MCF 10A (cell line): ENCODE measurements around the gene EPHA4. TPM values are rescaled to one million over a fixed set of nuclear protein-coding genes. Genes with fewer than 3 reads are reported as not detected.
A peak's percentile ranks its signal among the peaks of the same experiment; 100 is the strongest.

Source experiments
- BruUV-seq: library from RNA; stranded (reverse); fragments of 400-500 nt; replicated peaks from 2 replicates; lab custom pipeline; 2021; lab: Mats Ljungman, UMichigan
- CTCF ChIA-PET: fragments of 300-600 bp; sonication (Branson Sonifier 250); formaldehyde crosslinking; extraction: SDS; loops from one replicate; lab custom pipeline; 2021; ENCODE audit warnings: antibody characterized with exemption, inconsistent platforms; lab: Yijun Ruan, JAX
- POLR2A ChIA-PET: fragments of 300-600, 350-650 bp; sonication (Branson Sonifier 250); formaldehyde crosslinking; extraction: SDS; loops from one replicate; lab custom pipeline; 2020; ENCODE audit warnings: antibody characterized with exemption, inconsistent platforms; lab: Yijun Ruan, JAX
- DNase-seq: peaks from one replicate; pipeline ENCODE4 v3.0.0-alpha.2; 2018; ENCODE audit not compliant: unreplicated experiment
- H3K27ac Mint-ChIP-seq: one replicate; pipeline ENCODE4 v1.8.0; 2022; ENCODE audit warnings: mild to moderate bottlenecking, low read depth, mixed read lengths; ENCODE audit not compliant: unreplicated experiment
- H3K27me3 Mint-ChIP-seq: one replicate; pipeline ENCODE4 v1.8.0; 2022; ENCODE audit warnings: mixed read lengths; ENCODE audit not compliant: insufficient read depth, unreplicated experiment
- H3K36me3 Mint-ChIP-seq: one replicate; pipeline ENCODE4 v1.8.0; 2022; ENCODE audit warnings: mild to moderate bottlenecking, moderate library complexity, mixed read lengths; ENCODE audit not compliant: insufficient read depth, unreplicated experiment
- H3K4me1 Mint-ChIP-seq: one replicate; pipeline ENCODE4 v1.8.0; 2022; ENCODE audit warnings: mixed read lengths; ENCODE audit not compliant: insufficient read depth, unreplicated experiment
- H3K4me3 Mint-ChIP-seq: one replicate; pipeline ENCODE4 v1.8.0; 2022; ENCODE audit warnings: mild to moderate bottlenecking, moderate library complexity, mixed read lengths; ENCODE audit not compliant: unreplicated experiment
- H3K9me3 Mint-ChIP-seq: one replicate; pipeline ENCODE4 v1.8.0; 2022; ENCODE audit warnings: mixed read lengths; ENCODE audit not compliant: unreplicated experiment
- intact Hi-C: fragments of 100-400 bp; cut with micrococcal nuclease; formaldehyde crosslinking; loops from 2 replicates; pipeline ENCODE4 v1.14.1; 2022
- total RNA-seq: library from RNA; stranded (reverse); gene quantifications from 2 replicates; pipeline ENCODE4 v1.2.3, GENCODE V29; 2022
- TF ChIP-seq, protein P1 (sequence below): fragments of 200-600 bp; IDR thresholded peaks from one replicate; pipeline ENCODE4 v1.8.0; 2022; ENCODE audit warnings: antibody characterized with exemption, mild to moderate bottlenecking; ENCODE audit not compliant: unreplicated experiment

EPHA4 gene
- total RNA-seq, 1 experiment from 2014 or later: 2.0 TPM

GRCh38 chr2:221446140-221446539 lies 126.0 kb downstream of the EPHA4 start:
- BruUV-seq: no TSS peak
- no peaks in the 10 kb centered on the region for H3K9me3 Mint-ChIP-seq
- ChIA-PET POLR2A (interaction anchor here (0.7 to 1.2 kb wide), 2 partner anchors 14 to 33 kb away, joined by 3 read pairs; no protein-coding TSS in a partner anchor), CTCF (interaction anchor here (0.7 kb wide), 1 partner anchor 128 kb away, joined by 3 read pairs; no protein-coding TSS in a partner anchor)
- no peak for DNase-seq
- H3K27ac Mint-ChIP-seq: no peak overlapping the region
- intact Hi-C loops: no loop called here
- TF ChIP-seq, protein P1, sequence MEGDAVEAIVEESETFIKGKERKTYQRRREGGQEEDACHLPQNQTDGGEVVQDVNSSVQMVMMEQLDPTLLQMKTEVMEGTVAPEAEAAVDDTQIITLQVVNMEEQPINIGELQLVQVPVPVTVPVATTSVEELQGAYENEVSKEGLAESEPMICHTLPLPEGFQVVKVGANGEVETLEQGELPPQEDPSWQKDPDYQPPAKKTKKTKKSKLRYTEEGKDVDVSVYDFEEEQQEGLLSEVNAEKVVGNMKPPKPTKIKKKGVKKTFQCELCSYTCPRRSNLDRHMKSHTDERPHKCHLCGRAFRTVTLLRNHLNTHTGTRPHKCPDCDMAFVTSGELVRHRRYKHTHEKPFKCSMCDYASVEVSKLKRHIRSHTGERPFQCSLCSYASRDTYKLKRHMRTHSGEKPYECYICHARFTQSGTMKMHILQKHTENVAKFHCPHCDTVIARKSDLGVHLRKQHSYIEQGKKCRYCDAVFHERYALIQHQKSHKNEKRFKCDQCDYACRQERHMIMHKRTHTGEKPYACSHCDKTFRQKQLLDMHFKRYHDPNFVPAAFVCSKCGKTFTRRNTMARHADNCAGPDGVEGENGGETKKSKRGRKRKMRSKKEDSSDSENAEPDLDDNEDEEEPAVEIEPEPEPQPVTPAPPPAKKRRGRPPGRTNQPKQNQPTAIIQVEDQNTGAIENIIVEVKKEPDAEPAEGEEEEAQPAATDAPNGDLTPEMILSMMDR: no peak
- peaks cover 6% of the 10 kb centered on the region for H3K4me1 Mint-ChIP-seq
- H3K4me3 Mint-ChIP-seq: no peak overlapping the region
- H3K27me3 Mint-ChIP-seq: no peaks in the 10 kb centered on the region
- H3K36me3 Mint-ChIP-seq: no peaks in the 10 kb centered on the region

DNA sequence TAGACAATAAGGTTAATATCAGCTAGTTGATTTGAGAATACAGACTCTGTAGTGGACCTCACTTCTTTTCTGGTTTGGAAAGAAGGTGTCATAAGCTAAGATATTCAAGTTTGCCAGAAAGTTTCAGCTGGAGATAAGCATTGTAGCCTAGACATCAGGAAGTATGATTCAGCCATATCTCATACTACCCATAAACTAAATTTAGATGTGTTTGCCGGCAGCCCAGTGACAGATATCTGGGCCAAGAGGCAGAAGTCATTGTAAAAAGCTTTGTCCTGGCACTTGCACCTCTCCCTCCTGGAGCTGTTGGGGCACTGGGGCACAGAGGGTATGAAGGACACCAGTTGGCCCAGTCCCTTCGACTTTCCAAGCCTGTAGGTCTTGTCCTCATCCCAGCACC lies 128.0 kb downstream of the EPHA4 start:
- no TSS peak for BruUV-seq
- H3K27me3 Mint-ChIP-seq: no peaks in the 10 kb centered on the region
- peak; percentile 14 for DNase-seq
- CTCF ChIA-PET: interaction anchor here (0.6 kb wide), 2 partner anchors 55 to 157 kb away, joined by 3 read pairs; no protein-coding TSS in a partner anchor
- POLR2A ChIA-PET: interaction anchor here (0.6 kb wide), 1 partner anchor 877 kb away, joined by 3 read pairs; no protein-coding TSS in a partner anchor
- intact Hi-C loops: no loop called here
- H3K4me3 Mint-ChIP-seq: no peak overlapping the region
- no peaks in the 10 kb centered on the region for H3K9me3 Mint-ChIP-seq
- TF ChIP-seq, protein P1: no peak
- H3K36me3 Mint-ChIP-seq: no peaks in the 10 kb centered on the region
- no peak overlapping the region for H3K27ac Mint-ChIP-seq
- H3K4me1 Mint-ChIP-seq: peaks cover 6% of the 10 kb centered on the region

DNA sequence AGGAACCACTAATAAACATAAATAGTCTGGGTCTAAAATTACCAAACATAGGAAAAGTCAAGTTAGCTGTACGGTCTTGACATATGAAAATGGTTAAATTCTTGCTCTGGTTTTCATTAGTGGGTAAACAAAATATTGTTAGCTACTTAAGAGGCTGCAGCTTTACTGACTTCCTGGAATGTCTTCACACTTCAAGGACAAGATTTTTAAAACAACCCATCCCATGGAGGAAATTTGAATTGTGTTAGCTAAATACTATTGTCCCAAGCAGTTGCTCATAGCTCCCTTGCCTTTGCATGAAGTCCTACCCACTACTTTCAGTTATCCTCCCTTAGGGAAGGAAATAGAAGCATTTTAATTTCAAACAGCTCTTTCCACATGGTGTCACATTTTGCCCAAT lies 128.5 kb downstream of the EPHA4 start:
- intact Hi-C loops: no loop called here
- ChIA-PET POLR2A (interaction anchor here (0.6 to 0.9 kb wide), 2 partner anchors 22 to 877 kb away, joined by 3 to 5 read pairs; no protein-coding TSS in a partner anchor), CTCF (interaction anchor here (1.0 kb wide), 1 partner anchor 1706 kb away, joined by 3 read pairs; no protein-coding TSS in a partner anchor)
- no TSS peak for BruUV-seq
- Mint-ChIP-seq H3K4me1 (peaks cover 6% of the 10 kb centered on the region), H3K36me3 (no peaks in the 10 kb centered on the region), H3K27ac (no peak overlapping the region), H3K4me3 (no peak overlapping the region), H3K27me3 (no peaks in the 10 kb centered on the region), H3K9me3 (no peaks in the 10 kb centered on the region)
- TF ChIP-seq, protein P1: no peak
- DNase-seq: no peak

GRCh38 chr2:221442128-221442527 lies 130.0 kb downstream of the EPHA4 start:
- Mint-ChIP-seq H3K9me3 (no peaks in the 10 kb centered on the region), H3K27me3 (no peaks in the 10 kb centered on the region), H3K36me3 (no peaks in the 10 kb centered on the region), H3K4me3 (no peak overlapping the region), H3K4me1 (peaks cover 6% of the 10 kb centered on the region), H3K27ac (no peak overlapping the region)
- POLR2A ChIA-PET: interaction anchor here (1.2 kb wide), 1 partner anchor 9 kb away, joined by 3 read pairs; no protein-coding TSS in a partner anchor
- CTCF ChIA-PET: interaction anchor here (1.2 kb wide), 1 partner anchor 561 kb away, joined by 3 read pairs; no protein-coding TSS in a partner anchor
- BruUV-seq: no TSS peak
- DNase-seq: no peak
- TF ChIP-seq, protein P1: no peak
- intact Hi-C loops: no loop called here
